Placental epithelial cell (primary cell): ENCODE results near the gene NAP1L1. TPM values are rescaled to one million over a fixed set of nuclear protein-coding genes. Genes with fewer than 3 reads are reported as not detected.

Experiments
- total RNA-seq: library from RNA; depleted of rRNA; stranded (reverse); fragments of >200 nt; gene quantifications from 2 replicates; pipeline ENCODE4 v1.2.3, GENCODE V29; 2012

Gene NAP1L1
- 191 and 199 TPM in 2 replicates for total RNA-seq

DNA sequence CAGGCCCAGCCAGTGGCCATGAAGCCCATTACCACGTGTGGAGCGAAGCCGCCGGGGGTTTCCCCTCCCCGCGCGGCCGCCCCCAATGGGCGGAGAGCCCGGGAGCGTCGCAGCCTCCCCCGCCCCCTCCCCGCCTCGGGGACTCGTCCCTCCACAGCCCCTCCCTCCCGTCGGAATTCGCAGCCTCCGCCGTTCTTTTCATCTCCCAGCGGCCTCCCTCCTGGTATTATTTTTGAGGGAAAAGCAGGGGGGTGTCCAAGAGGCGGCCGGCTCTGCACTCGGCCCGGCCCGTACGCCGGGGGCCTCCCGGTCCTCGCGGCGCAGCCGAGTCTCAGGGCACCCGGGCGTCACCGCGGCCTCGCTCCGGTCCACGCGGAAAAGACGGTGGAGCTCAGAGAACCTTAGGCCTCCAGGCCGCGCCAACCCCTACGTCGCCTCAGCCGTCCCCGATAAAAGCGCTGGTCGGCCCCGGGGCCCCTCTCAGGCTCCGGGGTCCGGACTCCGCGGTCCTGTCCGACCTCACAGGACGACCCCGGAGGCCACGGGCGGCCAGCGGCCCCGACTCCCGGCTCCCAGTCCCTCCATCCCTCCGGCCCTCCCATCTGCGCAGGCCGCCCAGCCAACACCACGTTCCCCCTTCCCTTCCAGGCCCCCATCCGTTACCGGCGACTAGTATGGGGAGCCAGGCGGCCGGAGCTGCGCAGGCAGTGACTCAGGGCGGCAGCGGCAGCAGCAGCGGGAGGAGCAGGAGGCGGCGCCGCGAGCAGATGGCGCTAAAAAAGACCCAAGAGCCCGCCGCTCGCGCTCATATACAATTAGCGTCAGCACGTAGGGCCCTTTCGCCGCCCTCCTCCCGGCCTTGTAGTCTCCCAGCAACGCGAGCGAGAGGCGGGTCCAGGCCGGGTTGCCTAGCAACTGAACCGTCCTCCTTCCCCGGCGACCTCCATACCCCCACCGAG, at the start of gene NAP1L1:
Gene NAP1L1, minus strand, starts transcription at position 782 of the 959 bp plus-strand sequence. CDS start 10,466 bp downstream, outside the sequence.

GRCh38 chr12:76031414-76032042, 53.0 kb downstream of the NAP1L1 start, which contains the start of gene PHLDA1:
PHLDA1 (minus strand) TSS chr12:76031776.

Other genes starting within 250 kb of the NAP1L1 start
- gene PHLDA1, start 52.9 kb downstream of the NAP1L1 start, total RNA-seq, result 0.98 and 1.6 TPM in 2 replicates